ENCODE data around the gene SPO11. TPM values are rescaled to one million over a fixed set of nuclear protein-coding genes. Genes with fewer than 3 reads are reported as not detected.

SPO11 gene
- total and polyA plus RNA-seq, 4 experiments from 2014 or later = not detected

GRCh38 chr20:57326667-57327455 lies 2.7 kb upstream of the SPO11 start:
- Mint-ChIP-seq H3K36me3 (no peaks in the 10 kb centered on the region), H3K27me3 (peaks cover 27 to 41% of the 10 kb centered on the region in 2 donors)

GRCh38 chr20:57327820-57328219 lies 1.8 kb upstream of the SPO11 start:
- H3K27ac ChIP-seq (ENCODE audit: low read depth, low read length) = no peak overlapping the region
- DNase-seq = no peak
- Mint-ChIP-seq H3K9me3 (peaks cover 0 to 9% (median 6%) of the 10 kb centered on the region in 8 donors), H3K27me3 (peaks cover 19 to 34% of the 10 kb centered on the region in 2 donors), H3K4me1 (no peaks in the 10 kb centered on the region), H3K4me3 (no peak overlapping the region), H3K36me3 (no peaks in the 10 kb centered on the region), H3K27ac (no peak overlapping the region)
- H3K36me3 ChIP-seq (ENCODE audit: insufficient read depth, low read length) = no peaks in the 10 kb centered on the region
- ChIA-PET CTCF (ENCODE audit: partially characterized antibody) (no interaction called here), POLR2A (ENCODE audit: partially characterized antibody) (no interaction called here)
- H3K4me1 ChIP-seq (ENCODE audit: insufficient read depth, low read length) = no peaks in the 10 kb centered on the region
- H3K4me3 ChIP-seq (ENCODE audit: low read length in 2 of 2) = no peak overlapping the region
- H3K27me3 ChIP-seq (ENCODE audit: insufficient read depth, low read length) = peaks cover 7% of the 10 kb centered on the region
- H3K9me3 ChIP-seq (ENCODE audit: control insufficient read depth in 1 of 2, low read length in 2 of 2) = no peaks in the 10 kb centered on the region
- intact Hi-C loops (cut with micrococcal nuclease) = no loop called here

More at GRCh38 chr20:57326667-57327455, 2.7 kb upstream of the SPO11 start:
- no peak overlapping the region for H3K27ac Mint-ChIP-seq
- H3K4me1 ChIP-seq (ENCODE audit: insufficient read depth, low read length) = no peaks in the 10 kb centered on the region
- intact Hi-C loops (cut with micrococcal nuclease) = no loop called here
- H3K9me3 Mint-ChIP-seq = peaks cover 0 to 9% (median 7%) of the 10 kb centered on the region in 8 donors
- no peaks in the 10 kb centered on the region for H3K4me1 Mint-ChIP-seq
- ChIA-PET POLR2A (ENCODE audit: partially characterized antibody) (no interaction called here), CTCF (ENCODE audit: partially characterized antibody) (no interaction called here)
- no peak overlapping the region for H3K4me3 Mint-ChIP-seq
- no peaks in the 10 kb centered on the region for H3K9me3 ChIP-seq (ENCODE audit: control insufficient read depth in 1 of 2, low read length in 2 of 2)
- no peaks in the 10 kb centered on the region for H3K36me3 ChIP-seq (ENCODE audit: insufficient read depth, low read length)
- no peak overlapping the region for H3K27ac ChIP-seq (ENCODE audit: low read depth, low read length)
- no peak for DNase-seq
- H3K27me3 ChIP-seq (ENCODE audit: insufficient read depth, low read length) = peaks cover 5% of the 10 kb centered on the region
- no peak overlapping the region for H3K4me3 ChIP-seq (ENCODE audit: low read length in 2 of 2)

GRCh38 chr20:57330998-57331397 lies 1.4 kb downstream of the SPO11 start:
- Histone ChIP-seq H3K4me1 (ENCODE audit: insufficient read depth, low read length) (no peaks in the 10 kb centered on the region), H3K36me3 (ENCODE audit: insufficient read depth, low read length) (no peaks in the 10 kb centered on the region), H3K9me3 (ENCODE audit: control insufficient read depth in 1 of 2, low read length in 2 of 2) (no peaks in the 10 kb centered on the region), H3K27me3 (ENCODE audit: insufficient read depth, low read length) (peaks cover 9% of the 10 kb centered on the region), H3K27ac (ENCODE audit: low read depth, low read length) (no peak overlapping the region), H3K4me3 (ENCODE audit: low read length in 2 of 2) (no peak overlapping the region)
- POLR2A ChIA-PET (ENCODE audit: partially characterized antibody) = no interaction called here
- no peaks in the 10 kb centered on the region for H3K9me3 Mint-ChIP-seq
- H3K36me3 Mint-ChIP-seq = no peaks in the 10 kb centered on the region
- no peak for DNase-seq
- no peak overlapping the region for H3K27ac Mint-ChIP-seq
- no peaks in the 10 kb centered on the region for H3K4me1 Mint-ChIP-seq
- H3K4me3 Mint-ChIP-seq = no peak overlapping the region
- CTCF ChIA-PET (ENCODE audit: partially characterized antibody) = no interaction called here
- intact Hi-C loops (cut with micrococcal nuclease) = no loop called here
- H3K27me3 Mint-ChIP-seq = peaks cover 14 to 30% of the 10 kb centered on the region in 2 donors

GRCh38 chr20:57332105-57333089 lies 2.8 kb downstream of the SPO11 start:
- Histone ChIP-seq H3K9me3 (ENCODE audit: control insufficient read depth in 1 of 2, low read length in 2 of 2) (no peaks in the 10 kb centered on the region), H3K4me1 (ENCODE audit: insufficient read depth, low read length) (no peaks in the 10 kb centered on the region), H3K27me3 (ENCODE audit: insufficient read depth, low read length) (peaks cover 14% of the 10 kb centered on the region), H3K27ac (ENCODE audit: low read depth, low read length) (no peak overlapping the region), H3K36me3 (ENCODE audit: insufficient read depth, low read length) (no peaks in the 10 kb centered on the region), H3K4me3 (ENCODE audit: low read length in 2 of 2) (no peak overlapping the region)
- H3K27ac Mint-ChIP-seq = no peak overlapping the region
- H3K27me3 Mint-ChIP-seq = peaks cover 15 to 34% of the 10 kb centered on the region in 2 donors
- no peaks in the 10 kb centered on the region for H3K4me1 Mint-ChIP-seq
- no peaks in the 10 kb centered on the region for H3K9me3 Mint-ChIP-seq
- no peak for DNase-seq
- H3K36me3 Mint-ChIP-seq = no peaks in the 10 kb centered on the region
- no peak overlapping the region for H3K4me3 Mint-ChIP-seq
- intact Hi-C loops (cut with micrococcal nuclease) = no loop called here
- CTCF ChIA-PET (ENCODE audit: partially characterized antibody) = interaction anchor here (2.3 kb wide), 1 partner anchor 14 kb away, joined by 10 read pairs; no protein-coding TSS in a partner anchor
- POLR2A ChIA-PET (ENCODE audit: partially characterized antibody) = no interaction called here

GRCh38 chr20:57335392-57335791 lies 5.8 kb downstream of the SPO11 start:
- Mint-ChIP-seq H3K4me3 (no peak overlapping the region), H3K9me3 (no peaks in the 10 kb centered on the region), H3K36me3 (no peaks in the 10 kb centered on the region), H3K27me3 (peaks cover 10 to 24% of the 10 kb centered on the region in 2 donors), H3K4me1 (no peaks in the 10 kb centered on the region), H3K27ac (no peak overlapping the region)
- intact Hi-C loops (cut with micrococcal nuclease) = no loop called here
- ChIA-PET CTCF (ENCODE audit: partially characterized antibody) (interaction anchor here (1.3 kb wide), 1 partner anchor 11 kb away, joined by 4 read pairs; no protein-coding TSS in a partner anchor), POLR2A (ENCODE audit: partially characterized antibody) (interaction anchor here (0.6 kb wide), 1 partner anchor 749 kb away, joined by 3 read pairs; no protein-coding TSS in a partner anchor)
- no peak overlapping the region for H3K4me3 ChIP-seq (ENCODE audit: low read length in 2 of 2)
- no peak overlapping the region for H3K27ac ChIP-seq (ENCODE audit: low read depth, low read length)
- H3K9me3 ChIP-seq (ENCODE audit: control insufficient read depth in 1 of 2, low read length in 2 of 2) = no peaks in the 10 kb centered on the region
- peaks cover 18% of the 10 kb centered on the region for H3K27me3 ChIP-seq (ENCODE audit: insufficient read depth, low read length)
- no peaks in the 10 kb centered on the region for H3K4me1 ChIP-seq (ENCODE audit: insufficient read depth, low read length)
- no peak for DNase-seq
- no peaks in the 10 kb centered on the region for H3K36me3 ChIP-seq (ENCODE audit: insufficient read depth, low read length)

GRCh38 chr20:57341663-57342062 lies 12.1 kb downstream of the SPO11 start:
- Histone ChIP-seq H3K4me3 (ENCODE audit: low read length in 2 of 2) (no peak overlapping the region), H3K36me3 (ENCODE audit: insufficient read depth, low read length) (no peaks in the 10 kb centered on the region), H3K4me1 (ENCODE audit: insufficient read depth, low read length) (no peaks in the 10 kb centered on the region), H3K9me3 (ENCODE audit: control insufficient read depth in 1 of 2, low read length in 2 of 2) (no peaks in the 10 kb centered on the region), H3K27ac (ENCODE audit: low read depth, low read length) (no peak overlapping the region), H3K27me3 (ENCODE audit: insufficient read depth, low read length) (peaks cover 5% of the 10 kb centered on the region)
- Mint-ChIP-seq H3K36me3 (no peaks in the 10 kb centered on the region), H3K27me3 (peaks cover 3 to 7% of the 10 kb centered on the region in 2 donors), H3K4me3 (no peak overlapping the region), H3K27ac (no peak overlapping the region), H3K9me3 (no peaks in the 10 kb centered on the region), H3K4me1 (no peaks in the 10 kb centered on the region)
- POLR2A ChIA-PET (ENCODE audit: partially characterized antibody) = no interaction called here
- DNase-seq = no peak
- intact Hi-C loops (cut with micrococcal nuclease) = no loop called here
- CTCF ChIA-PET (ENCODE audit: partially characterized antibody) = no interaction called here

- DNase-seq = no peak
- Histone ChIP-seq H3K4me3 (ENCODE audit: low read length in 2 of 2) (no peak overlapping the region), H3K9me3 (ENCODE audit: control insufficient read depth in 1 of 2, low read length in 2 of 2) (no peaks in the 10 kb centered on the region), H3K27me3 (ENCODE audit: insufficient read depth, low read length) (peaks cover 4% of the 10 kb centered on the region), H3K36me3 (ENCODE audit: insufficient read depth, low read length) (no peaks in the 10 kb centered on the region), H3K4me1 (ENCODE audit: insufficient read depth, low read length) (no peaks in the 10 kb centered on the region), H3K27ac (ENCODE audit: low read depth, low read length) (no peak overlapping the region)
- ChIA-PET CTCF (ENCODE audit: partially characterized antibody) (no interaction called here), POLR2A (ENCODE audit: partially characterized antibody) (no interaction called here)
- Mint-ChIP-seq H3K27ac (no peak overlapping the region), H3K4me3 (no peak overlapping the region), H3K36me3 (no peaks in the 10 kb centered on the region), H3K4me1 (no peaks in the 10 kb centered on the region), H3K27me3 (peaks cover 3 to 5% of the 10 kb centered on the region in 2 donors), H3K9me3 (no peaks in the 10 kb centered on the region)
- intact Hi-C loops (cut with micrococcal nuclease) = no loop called here
Measured at GRCh38 chr20:57342829-57343228, 13.2 kb downstream of the SPO11 start.

Data from CD4-positive, alpha-beta memory T cell (primary cell).